GM23338 (cell line): ENCODE results near the gene C1QA. TPM values are rescaled to one million over a fixed set of nuclear protein-coding genes. Genes with fewer than 3 reads are reported as not detected.
A peak's percentile ranks its signal among the peaks of the same experiment; 100 is the strongest.

Source experiments
- ATAC-seq: fragments of 200-7000 bp; cut with Tn5 transposase; 3 replicates; pipeline ENCODE4 v1.9.1; 2020
- DNase-seq: peaks from one replicate; pipeline ENCODE4 v3.0.0-alpha.2; 2015; ENCODE audit warnings: low spot score
- H2AFZ ChIP-seq: fragments of 200-600 bp; sonication (generic); 2 replicates; pipeline ENCODE4 v1.8.0; 2016; ENCODE audit warnings: antibody characterized with exemption, mild to moderate bottlenecking, moderate library complexity
- H3F3A ChIP-seq: fragments of 200-600 bp; sonication (generic); replicated peaks from 2 replicates; pipeline ENCODE4 v1.8.0; 2017; ENCODE audit warnings: antibody characterized with exemption, mixed run types, low read depth
- H3K27ac ChIP-seq: fragments of 200-600 bp; sonication (generic); 2 replicates; pipeline ENCODE4 v1.6.1; 2016; ENCODE audit warnings: low read depth
- H3K27me3 ChIP-seq: fragments of 200-600 bp; sonication (generic); 2 replicates; pipeline ENCODE4 v1.8.0; 2016; ENCODE audit warnings: mild to moderate bottlenecking, mixed run types, moderate library complexity; ENCODE audit not compliant: insufficient read depth
- H3K36me3 ChIP-seq: fragments of 200-600 bp; sonication (generic); 2 replicates; pipeline ENCODE4 v1.8.0; 2016; ENCODE audit warnings: mild to moderate bottlenecking; ENCODE audit not compliant: insufficient read depth
- H3K4me1 ChIP-seq: fragments of 200-600 bp; sonication (generic); 2 replicates; pipeline ENCODE4 v1.8.0; 2016; ENCODE audit warnings: mild to moderate bottlenecking, moderate library complexity; ENCODE audit not compliant: insufficient read depth
- H3K4me2 ChIP-seq: fragments of 200-600 bp; sonication (generic); 2 replicates; pipeline ENCODE4 v1.7.1; 2017; ENCODE audit warnings: mixed run types
- H3K4me3 ChIP-seq: fragments of 200-600 bp; sonication (generic); 2 replicates; pipeline ENCODE4 v1.6.1; 2016; ENCODE audit warnings: mixed run types
- H3K79me2 ChIP-seq: fragments of 200-600 bp; sonication (generic); replicated peaks from 2 replicates; pipeline ENCODE4 v1.8.0; 2017; ENCODE audit warnings: mild to moderate bottlenecking; ENCODE audit not compliant: insufficient read depth
- H3K9me2 ChIP-seq: fragments of 200-600 bp; sonication (generic); 2 replicates; pipeline ENCODE4 v1.8.0; 2017; ENCODE audit not compliant: insufficient read depth
- H4K20me1 ChIP-seq: fragments of 200-600 bp; sonication (generic); replicated peaks from 2 replicates; pipeline ENCODE4 v1.8.0; 2017; ENCODE audit warnings: mild to moderate bottlenecking; ENCODE audit not compliant: insufficient read depth
- H3K27ac Mint-ChIP-seq: 2 replicates; pipeline ENCODE4 v1.8.0; 2020; ENCODE audit warnings: inconsistent platforms, mild to moderate bottlenecking, moderate library complexity, mixed read lengths
- H3K27me3 Mint-ChIP-seq: 3 replicates; pipeline ENCODE4 v1.8.0; 2022; ENCODE audit warnings: low read depth, mild to moderate bottlenecking, moderate library complexity, mixed read lengths, inconsistent platforms; ENCODE audit not compliant: insufficient read depth, poor library complexity
- H3K36me3 Mint-ChIP-seq: 3 replicates; pipeline ENCODE4 v1.8.0; 2021; ENCODE audit warnings: low read depth, mild to moderate bottlenecking, inconsistent platforms, moderate library complexity, mixed read lengths
- H3K4me1 Mint-ChIP-seq: 3 replicates; pipeline ENCODE4 v1.8.0; 2020; ENCODE audit warnings: mild to moderate bottlenecking, inconsistent platforms, mixed read lengths
- H3K4me3 Mint-ChIP-seq: 3 replicates; pipeline ENCODE4 v1.8.0; 2021; ENCODE audit warnings: moderate library complexity, mild to moderate bottlenecking, inconsistent platforms, mixed read lengths
- H3K9me3 Mint-ChIP-seq: 3 replicates; pipeline ENCODE4 v1.8.0; 2020; ENCODE audit warnings: moderate library complexity, mild to moderate bottlenecking, inconsistent platforms, mixed read lengths
- CTCF ChIP-seq, 2 experiments: fragments of 200-600 bp in 1 of 2; sonication (generic) in 1 of 2; conservative IDR thresholded peaks; 2 replicates each; pipeline versions ENCODE4 v1.5.1 to v1.6.1; 2016 to 2017; ENCODE audit warnings: antibody characterized with exemption in 2 of 2, low read depth in 2 of 2, mild to moderate bottlenecking in 2 of 2, moderate library complexity in 1 of 2
- EZH2 ChIP-seq: fragments of 200-600 bp; sonication (generic); IDR thresholded peaks from one replicate; pipeline ENCODE4 v1.8.0; 2017; ENCODE audit warnings: antibody characterized with exemption, mild to moderate bottlenecking, low read depth; ENCODE audit not compliant: unreplicated experiment
- EZH2phosphoT487 ChIP-seq: fragments of 200-600 bp; sonication (generic); IDR thresholded peaks from one replicate; pipeline ENCODE4 v1.8.1; 2018; ENCODE audit warnings: antibody characterized with exemption; ENCODE audit not compliant: unreplicated experiment
- STAT1 ChIP-seq: IDR thresholded peaks from one replicate; pipeline ENCODE4 v1.6.1; 2016; ENCODE audit warnings: antibody characterized with exemption; ENCODE audit not compliant: unreplicated experiment
- ZNF462 ChIP-seq: fragments of 250-450 bp; sonication (Bioruptor Pico); IDR thresholded peaks from 2 replicates; pipeline ENCODE4 v1.5.0; 2020; ENCODE audit warnings: mild to moderate bottlenecking, moderate library complexity
- polyA plus RNA-seq: library from polyadenylated mRNA; unstranded; fragments of >200 nt; fragmentation: Nextera tagmentation; extraction: Ambion mirVana; gene quantifications from 2 replicates; pipeline ENCODE4 v1.2.1, GENCODE V29; 2016
- total RNA-seq: library from RNA; depleted of rRNA; stranded (reverse); fragments of >200 nt; shearing (Covaris generic); gene quantifications from 2 replicates; pipeline ENCODE4 v1.2.3, GENCODE V29; 2014

The C1QA gene
- total and polyA plus RNA-seq, 2 experiments from 2014 or later: not detected

DNA sequence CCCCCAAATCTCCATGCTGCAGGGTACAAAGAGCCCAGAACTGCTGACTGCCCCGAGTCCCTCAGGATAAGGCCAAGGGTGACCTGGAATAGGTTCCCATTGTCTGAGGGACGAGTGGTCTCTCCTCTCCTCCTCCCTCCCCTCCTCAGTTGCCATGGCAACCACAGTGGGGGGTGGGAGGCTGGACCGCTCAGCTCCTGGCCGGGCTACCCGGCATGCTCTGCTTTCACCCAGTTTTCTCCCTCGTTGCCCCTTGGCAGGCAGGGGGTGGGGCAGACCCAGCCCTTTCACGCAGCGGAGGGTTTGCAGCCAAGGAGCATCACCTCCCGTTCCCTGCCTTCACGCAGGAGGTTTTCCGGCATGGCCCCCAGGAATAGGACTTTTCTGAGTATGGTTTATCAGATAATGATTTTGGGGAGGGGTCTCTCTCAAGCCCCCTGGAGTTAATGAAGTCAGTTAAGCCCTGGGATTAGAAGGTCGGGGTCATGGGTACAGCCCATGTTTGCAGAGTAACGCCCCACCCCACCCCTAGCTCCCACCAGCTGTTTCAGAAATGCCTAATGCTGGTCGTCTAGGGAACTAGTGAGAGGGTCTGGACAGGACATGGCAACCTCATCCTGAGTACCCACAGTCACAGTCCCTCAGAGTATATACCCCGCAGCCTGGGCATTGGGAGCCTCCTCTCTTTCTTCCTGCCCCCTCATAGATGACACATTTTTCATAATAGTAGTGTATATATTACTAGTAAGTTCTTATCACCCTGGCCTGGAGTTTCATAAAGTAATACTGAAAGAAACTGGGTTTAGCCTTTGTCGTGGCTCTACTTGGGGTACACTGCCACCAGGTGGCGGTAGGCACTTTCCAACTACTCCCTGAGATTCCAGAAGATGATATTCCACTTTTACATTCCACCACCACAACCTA is 37.3 kb downstream of the C1QA start:
- Histone ChIP-seq H3K27me3 (no peaks in the 10 kb centered on the region), H4K20me1 (no peaks in the 10 kb centered on the region), H3K4me1 (peaks cover 9% of the 10 kb centered on the region), H3K4me2 (no peak overlapping the region), H3K27ac (no peak overlapping the region), H3K9me2 (no peaks in the 10 kb centered on the region), H3K79me2 (no peaks in the 10 kb centered on the region), H3K4me3 (no peak overlapping the region), H2AFZ (no peak overlapping the region), H3F3A (peaks cover 6% of the 10 kb centered on the region), H3K36me3 (no peaks in the 10 kb centered on the region)
- Mint-ChIP-seq H3K4me1 (peaks cover 12% of the 10 kb centered on the region), H3K27me3 (peaks cover 7% of the 10 kb centered on the region), H3K36me3 (no peaks in the 10 kb centered on the region), H3K4me3 (no peak overlapping the region), H3K27ac (no peak overlapping the region), H3K9me3 (no peaks in the 10 kb centered on the region)
- DNase-seq (peak; percentile 76), ATAC-seq (peak; percentile 35)
- TF ChIP-seq EZH2 (no peak), ZNF462 (CRISPR knock-in tag) (no peak), EZH2phosphoT487 (no peak), CTCF (conservative IDR thresholded peaks at IDR 0.05; ENCODE audit: low read depth in 2 of 2) (peak; percentile 80 to 86), STAT1 (no peak)
